K562 (cell line): Measurements from ENCODE around the gene PGD. TPM values are rescaled to one million over a fixed set of nuclear protein-coding genes. Genes with fewer than 3 reads are reported as not detected.

ENCODE experiments used
- CBX3 ChIP-seq, 2 experiments: IDR thresholded peaks; 1 replicate in 1 of 2; 2 replicates in 1 of 2; pipeline ENCODE4 v1.6.1; 2012; ENCODE audit warnings: inconsistent platforms in 2 of 2, low read length in 2 of 2, borderline replicate concordance in 1 of 2, control low read depth in 1 of 2
- DPF2 ChIP-seq: fragments of 450-650 bp; IDR thresholded peaks from 2 replicates; pipeline ENCODE4 v1.6.1; 2016
- ELF1 ChIP-seq: fragments of 200-800 bp; sonication (Bioruptor generic); IDR thresholded peaks from 2 replicates; pipeline ENCODE4 v1.6.1; 2016; ENCODE audit warnings: missing genetic modification characterization, missing compliant biosample characterization
- ERF ChIP-seq: fragments of 450-650 bp; formaldehyde crosslinking; IDR thresholded peaks from 2 replicates; pipeline ENCODE4 v1.4.0; 2020; ENCODE audit warnings: mild to moderate bottlenecking, mixed read lengths
- GTF2F1 ChIP-seq: IDR thresholded peaks from 2 replicates; pipeline ENCODE4 v1.6.1; 2011; ENCODE audit warnings: low read depth, low read length, improper control_type of control experiment
- HINFP ChIP-seq: fragments of 450-650 bp; conservative IDR thresholded peaks from 2 replicates; pipeline ENCODE4 v1.6.1; 2016; ENCODE audit warnings: missing genetic modification characterization, low read depth, mild to moderate bottlenecking, control low read depth, missing compliant biosample characterization
- HMGN3 ChIP-seq: IDR thresholded peaks from 2 replicates; pipeline ENCODE4 v1.6.1; 2011; ENCODE audit warnings: borderline replicate concordance, low read depth, mild to moderate bottlenecking, mixed read lengths, low read length; ENCODE audit not compliant: insufficient read length; ENCODE audit errors: extremely low read depth
- JUND ChIP-seq, 2 experiments: IDR thresholded peaks; 2 replicates in 1 of 2; 3 replicates in 1 of 2; pipeline ENCODE4 v1.6.1; 2011; ENCODE audit warnings: borderline replicate concordance in 2 of 2, low read depth in 2 of 2, low read length in 2 of 2, improper control_type of control experiment in 1 of 2, missing biosample characterization in 1 of 2, missing genetic modification characterization in 1 of 2, missing genetic modification reagents in 1 of 2
- KLF1 ChIP-seq: fragments of 450-650 bp; IDR thresholded peaks from 2 replicates; pipeline ENCODE4 v1.6.1; 2016; ENCODE audit warnings: missing genetic modification characterization, missing compliant biosample characterization
- MCM7 ChIP-seq, 2 experiments: fragments of 450-650 bp; IDR thresholded peaks; 2 replicates each; pipeline ENCODE4 v1.6.1; 2016 to 2018
- MECOM ChIP-seq: fragments of 250-450 bp; sonication (Bioruptor Pico); IDR thresholded peaks from 2 replicates; pipeline ENCODE4 v1.8.0; 2022; ENCODE audit warnings: inconsistent platforms
- MTA3 ChIP-seq: fragments of 450-650 bp; formaldehyde crosslinking; IDR thresholded peaks from 2 replicates; pipeline ENCODE4 v1.6.1; 2017; ENCODE audit warnings: mild to moderate bottlenecking, borderline replicate concordance
- NBN ChIP-seq: fragments of 450-650 bp; IDR thresholded peaks from 2 replicates; pipeline ENCODE4 v1.6.1; 2016; ENCODE audit warnings: low read depth, mild to moderate bottlenecking
- NRF1 ChIP-seq, 2 experiments: fragments of 450-650 bp; IDR thresholded peaks in 1 of 2; conservative IDR thresholded peaks in 1 of 2; 2 replicates each; pipeline ENCODE4 v1.6.1; 2014; ENCODE audit warnings: mild to moderate bottlenecking in 2 of 2
- PKNOX1 ChIP-seq: fragments of 450-650 bp; IDR thresholded peaks from 2 replicates; pipeline ENCODE4 v1.6.1; 2016
- RHOXF2B ChIP-seq: fragments of 250-450 bp; sonication (Bioruptor Pico); conservative IDR thresholded peaks from 2 replicates; pipeline ENCODE4 v1.5.1; 2021
- THRAP3 ChIP-seq: fragments of 450-650 bp; IDR thresholded peaks from 2 replicates; pipeline ENCODE4 v1.6.1; 2016; ENCODE audit warnings: mild to moderate bottlenecking, inconsistent platforms, borderline replicate concordance
- TRIM24 ChIP-seq, 2 experiments: fragments of 450-650 bp; IDR thresholded peaks; 2 replicates each; pipeline ENCODE4 v1.6.1; 2016
- UBTF ChIP-seq, 2 experiments: IDR thresholded peaks; 2 replicates each; pipeline ENCODE4 v1.6.1; 2012; ENCODE audit warnings: improper control_type of control experiment in 2 of 2, low read depth in 2 of 2, low read length in 2 of 2, borderline replicate concordance in 1 of 2
- ZC3H11A ChIP-seq: IDR thresholded peaks from 2 replicates; pipeline ENCODE4 v1.6.1; 2012; ENCODE audit warnings: low read depth, low read length, improper control_type of control experiment
- ZNF444 ChIP-seq: fragments of 250-450 bp; sonication (Bioruptor Pico); IDR thresholded peaks from 2 replicates; pipeline ENCODE4 v1.4.0; 2020; ENCODE audit warnings: mild to moderate bottlenecking, moderate library complexity
- polyA plus RNA-seq, 8 experiments: library from polyadenylated mRNA; depleted of rRNA in 4 of 8; stranded (reverse) in 5 of 8; unstranded in 3 of 8; fragments of >200 nt; fragmentation: Nextera tagmentation in 2 of 8; fragmentation: Illumina TruSeq in 1 of 8; extraction: Ambion mirVana in 2 of 8; extraction: Trizol in 1 of 8; gene quantifications; 2 replicates each; pipeline versions ENCODE4 v1.2.1 to v1.2.3, GENCODE V29; 2011 to 2014; ENCODE audit warnings: inconsistent platforms in 1 of 8, missing spikeins in 1 of 8
- total RNA-seq, 7 experiments: library from RNA; depleted of rRNA in 6 of 7; stranded (reverse); fragments of >200 nt in 6 of 7; fragmentation: Illumina TruSeq in 2 of 7; extraction: Trizol in 2 of 7; gene quantifications; 2 replicates each; pipeline versions ENCODE4 v1.2.1 to v1.2.3, GENCODE V29; 2011 to 2021; ENCODE audit warnings: low replicate concordance in 1 of 7
- TF ChIP-seq, protein P1 (sequence below): sonication (generic); formaldehyde crosslinking; IDR thresholded peaks from 2 replicates; pipeline ENCODE4 v1.4.0; 2020; ENCODE audit warnings: mild to moderate bottlenecking, missing genetic modification reagents

The PGD gene
- total and polyA plus RNA-seq, 9 of the 15 experiments (the other 6 are each of a cell fraction or from before 2014, with no cell fraction given): 177 to 542 (median 270) TPM

- TF ChIP-seq ZNF444 (CRISPR knock-in tag) (no peak), ERF (no peak), UBTF (IDR thresholded peaks at IDR 0.05; ENCODE audit: borderline replicate concordance in 1 of 2, low read depth in 2 of 2, low read length in 2 of 2) (no peak), PKNOX1 (no peak), RHOXF2B (CRISPR knock-in tag) (no peak), CBX3 (IDR thresholded peaks at IDR 0.05; ENCODE audit: borderline replicate concordance in 1 of 2, low read length in 2 of 2) (no peak; a peak in 1 of 3 replicates), JUND (IDR thresholded peaks at IDR 0.05; ENCODE audit: borderline replicate concordance, low read depth, low read length) (peak; percentile 43; the same call in 1 of the 2 replicates), JUND (tag; IDR thresholded peaks at IDR 0.05; ENCODE audit: borderline replicate concordance, low read depth, low read length) (no peak), THRAP3 (no peak), HINFP (tag) (no peak), MECOM (no peak), DPF2 (peak; percentile 45; the same call in 1 of the 2 replicates), MCM7 (IDR thresholded peaks at IDR 0.05) (no peak), KLF1 (tag) (no peak), ELF1 (tag) (peak; percentile 74; the same call in 1 of the 2 replicates), HMGN3 (no peak), TRIM24 (IDR thresholded peaks at IDR 0.05) (0 out of 4 replicates have a peak, but pooled peaks of 1 of the 2 experiments have one; percentile 8), MTA3 (no peak), NBN (no peak), NRF1 (conservative IDR thresholded peaks at IDR 0.05 in 1 of 2, IDR thresholded peaks at IDR 0.05 in 1 of 2) (peak; percentile 84 to 87), GTF2F1 (no peak), ZC3H11A (no peak)
- TF ChIP-seq, protein P1, sequence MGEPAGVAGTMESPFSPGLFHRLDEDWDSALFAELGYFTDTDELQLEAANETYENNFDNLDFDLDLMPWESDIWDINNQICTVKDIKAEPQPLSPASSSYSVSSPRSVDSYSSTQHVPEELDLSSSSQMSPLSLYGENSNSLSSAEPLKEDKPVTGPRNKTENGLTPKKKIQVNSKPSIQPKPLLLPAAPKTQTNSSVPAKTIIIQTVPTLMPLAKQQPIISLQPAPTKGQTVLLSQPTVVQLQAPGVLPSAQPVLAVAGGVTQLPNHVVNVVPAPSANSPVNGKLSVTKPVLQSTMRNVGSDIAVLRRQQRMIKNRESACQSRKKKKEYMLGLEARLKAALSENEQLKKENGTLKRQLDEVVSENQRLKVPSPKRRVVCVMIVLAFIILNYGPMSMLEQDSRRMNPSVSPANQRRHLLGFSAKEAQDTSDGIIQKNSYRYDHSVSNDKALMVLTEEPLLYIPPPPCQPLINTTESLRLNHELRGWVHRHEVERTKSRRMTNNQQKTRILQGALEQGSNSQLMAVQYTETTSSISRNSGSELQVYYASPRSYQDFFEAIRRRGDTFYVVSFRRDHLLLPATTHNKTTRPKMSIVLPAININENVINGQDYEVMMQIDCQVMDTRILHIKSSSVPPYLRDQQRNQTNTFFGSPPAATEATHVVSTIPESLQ (CRISPR knock-in tag): no peak
These were observed 20.6 kb upstream of the PGD start (continued) for GRCh38 chr1:10378081-10378841.
